ENCODE measurements around the gene SLC25A24. TPM values are rescaled to one million over a fixed set of nuclear protein-coding genes. Genes with fewer than 3 reads are reported as not detected.

The SLC25A24 gene
- total and polyA plus RNA-seq, 5 donors: 8.8 to 18.1 (median 16.0) TPM

- intact Hi-C loops (cut with DNase I): no loop called here
- H3K27ac ChIP-seq (ENCODE audit: low read length): no peak overlapping the region
- 75% methylated on average over 4 of the region's 4 CpGs for WGBS
- no peaks in the 10 kb centered on the region for H3K27me3 ChIP-seq (ENCODE audit: control insufficient read depth, insufficient read depth)
- no peaks in the 10 kb centered on the region for H3K4me1 ChIP-seq (ENCODE audit: control insufficient read depth, insufficient read depth, low read length)
- no peak overlapping the region for H3K4me3 ChIP-seq (ENCODE audit: low read length)
- ATAC-seq (no peak), DNase-seq (no peak)
- H3K9me3 ChIP-seq (ENCODE audit: control insufficient read depth, low read length): no peaks in the 10 kb centered on the region
Observed at GRCh38 chr1:108096089-108096488, 104.1 kb downstream of the SLC25A24 start.

GRCh38 chr1:108089477-108089876 is 110.7 kb downstream of the SLC25A24 start:
- Histone ChIP-seq H3K4me1 (ENCODE audit: control insufficient read depth, insufficient read depth, low read length) (no peaks in the 10 kb centered on the region), H3K4me3 (ENCODE audit: low read length) (no peak overlapping the region), H3K9me3 (ENCODE audit: control insufficient read depth, low read length) (no peaks in the 10 kb centered on the region), H3K27me3 (ENCODE audit: control insufficient read depth, insufficient read depth) (no peaks in the 10 kb centered on the region), H3K27ac (ENCODE audit: low read length) (no peak overlapping the region)
- no peak for DNase-seq
- peak; percentile 31 to 81 for ATAC-seq
- 54% methylated on average over 1 of the region's 1 CpG for WGBS
- intact Hi-C loops (cut with DNase I): no loop called here

DNA sequence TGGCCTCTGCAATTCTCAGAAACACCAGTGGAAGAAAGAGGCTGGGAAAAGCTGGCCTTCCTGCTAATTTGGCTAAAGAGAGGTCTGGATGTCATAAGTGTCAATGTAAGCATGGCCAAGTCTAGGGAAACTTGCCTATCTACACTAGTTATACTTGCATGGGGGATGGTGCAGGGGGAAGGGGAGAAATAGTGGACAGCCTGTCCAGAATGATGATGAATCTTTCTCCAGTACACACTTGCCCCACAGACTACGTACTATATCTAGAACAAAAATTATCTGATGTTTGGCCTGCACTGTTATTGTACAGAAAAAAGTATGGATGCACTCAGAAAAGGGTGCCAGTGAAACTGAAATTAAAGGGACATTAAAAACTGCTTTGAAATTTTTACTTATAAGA is 114.5 kb downstream of the SLC25A24 start:
- ATAC-seq (no peak), DNase-seq (no peak)
- no peak overlapping the region for H3K4me3 ChIP-seq (ENCODE audit: low read length)
- intact Hi-C loops (cut with DNase I): no loop called here
- H3K27ac ChIP-seq (ENCODE audit: low read length): no peak overlapping the region
- H3K27me3 ChIP-seq (ENCODE audit: control insufficient read depth, insufficient read depth): no peaks in the 10 kb centered on the region
- no peaks in the 10 kb centered on the region for H3K4me1 ChIP-seq (ENCODE audit: control insufficient read depth, insufficient read depth, low read length)
- no peaks in the 10 kb centered on the region for H3K9me3 ChIP-seq (ENCODE audit: control insufficient read depth, low read length)
- 80% methylated on average over 1 of the region's 1 CpG for WGBS

DNA sequence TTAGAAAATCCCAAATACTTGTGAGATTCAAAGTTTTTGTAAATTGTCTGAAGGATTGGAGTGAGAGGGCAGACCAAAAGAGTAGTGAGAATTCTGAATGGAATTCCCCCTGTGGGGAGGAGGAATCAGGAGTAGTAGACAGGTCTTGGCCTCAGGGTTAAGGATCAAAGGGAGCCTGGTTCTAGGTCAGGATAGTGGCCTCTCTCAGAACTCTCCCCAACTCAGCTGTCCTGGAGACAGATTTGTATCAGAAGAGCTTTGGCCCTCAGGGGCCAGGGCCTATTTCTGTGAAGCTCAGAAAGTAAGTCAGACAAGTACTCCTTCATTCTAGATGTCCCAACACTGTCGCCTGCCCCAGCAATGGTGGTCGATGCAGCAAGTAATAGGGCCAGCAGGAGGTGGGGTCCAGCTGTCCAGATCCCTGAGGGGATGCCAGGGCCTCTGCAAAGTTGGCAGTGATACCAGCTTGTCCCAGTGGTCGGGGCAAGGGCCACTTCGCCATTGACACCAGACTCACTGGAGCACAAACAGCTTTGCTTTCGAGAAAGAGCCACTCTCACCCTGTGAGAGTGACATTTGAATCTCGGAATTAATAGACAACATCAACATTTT is 115.2 kb downstream of the SLC25A24 start:
- DNase-seq (peak in 1 of 3 donors; percentile 36), ATAC-seq (no peak)
- WGBS: 72% methylated on average over 6 of the region's 6 CpGs
- no peaks in the 10 kb centered on the region for H3K27me3 ChIP-seq (ENCODE audit: control insufficient read depth, insufficient read depth)
- H3K4me3 ChIP-seq (ENCODE audit: low read length): no peak overlapping the region
- H3K9me3 ChIP-seq (ENCODE audit: control insufficient read depth, low read length): no peaks in the 10 kb centered on the region
- intact Hi-C loops (cut with DNase I): no loop called here
- H3K4me1 ChIP-seq (ENCODE audit: control insufficient read depth, insufficient read depth, low read length): no peaks in the 10 kb centered on the region
- H3K27ac ChIP-seq (ENCODE audit: low read length): no peak overlapping the region

Other genes with a start within 250 kb of the SLC25A24 start
- 1 to 10 TPM; 2.2 to 4.0 (median 3.0) TPM for gene VAV3, start 235.2 kb downstream of the SLC25A24 start, total RNA-seq
- 0.79 TPM for gene VAV3, start 235.2 kb downstream of the SLC25A24 start, polyA plus RNA-seq
- gene NBPF4, start 43.7 kb upstream of the SLC25A24 start, total RNA-seq: not detected
- not detected for gene NBPF4, start 43.7 kb upstream of the SLC25A24 start, polyA plus RNA-seq
- gene NBPF6, start 250.0 kb upstream of the SLC25A24 start, total RNA-seq: not detected
- gene NBPF6, start 250.0 kb upstream of the SLC25A24 start, polyA plus RNA-seq: not detected

All from right cardiac atrium (tissue), 5 donors.